ENCODE results near the gene TRAIP. TPM values are rescaled to one million over a fixed set of nuclear protein-coding genes. Genes with fewer than 3 reads are reported as not detected.

The TRAIP gene
- total and polyA plus RNA-seq, 8 donors: 0.79 to 2.5 (median 1.1) TPM

- Histone ChIP-seq H3K4me1 (peaks cover 0 to 4% (median 0%) of the 10 kb centered on the region in 3 donors), H3K9me3 (no peaks in the 10 kb centered on the region), H3K27me3 (no peaks in the 10 kb centered on the region), H3K27ac (no peak overlapping the region), H3K36me3 (no peaks in the 10 kb centered on the region), H3K4me3 (peak overlapping the region in 2 of 4 donors; percentile 25 to 50)
- no peak for TF ChIP-seq CTCF (IDR thresholded peaks at IDR 0.05)
- FAIRE-seq (no peak), ATAC-seq (peak in 1 of 4 donors; percentile 15), DNase-seq (no peak)
- 8% methylated on average over 20 to 23 of the region's 23 CpGs for WGBS, 2 donors
- intact Hi-C loops (cut with DNase I): no loop called here
These were observed 12.6 kb upstream of the TRAIP start for GRCh38 chr3:49868862-49869466.

DNA sequence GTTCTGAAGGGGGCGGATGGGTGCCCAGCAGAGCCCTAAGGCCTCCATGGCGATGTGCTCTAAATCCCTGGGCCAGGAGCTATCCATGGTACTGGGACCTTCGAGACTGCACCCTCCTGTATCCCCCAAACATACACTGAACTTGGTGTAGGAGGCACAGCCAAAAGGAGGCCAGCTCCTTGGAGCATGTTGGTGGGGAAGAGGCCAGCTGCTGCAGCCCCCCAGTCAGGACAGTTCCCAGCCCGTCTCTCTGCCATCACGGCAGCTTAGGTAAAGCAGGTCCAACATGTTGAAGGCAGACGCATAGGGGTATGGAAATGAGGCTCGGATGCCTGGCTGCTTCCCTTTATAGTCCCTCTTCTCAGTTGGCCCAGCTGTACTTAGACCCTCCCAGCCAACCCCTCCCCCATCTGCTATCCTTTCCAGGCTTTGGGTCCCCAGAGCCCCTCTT is 11.5 kb upstream of the TRAIP start:
- no peak for TF ChIP-seq CTCF (IDR thresholded peaks at IDR 0.05)
- intact Hi-C loops (cut with DNase I): no loop called here
- H3K4me3 ChIP-seq: no peak overlapping the region
- ATAC-seq (peak in 2 of 4 donors; percentile 35 to 72), DNase-seq (no peak), FAIRE-seq (no peak)
- no peak overlapping the region for H3K27ac ChIP-seq
- no peaks in the 10 kb centered on the region for H3K9me3 ChIP-seq
- peaks cover 0 to 4% (median 0%) of the 10 kb centered on the region in 3 donors for H3K4me1 ChIP-seq
- no peaks in the 10 kb centered on the region for H3K27me3 ChIP-seq
- WGBS, 2 donors: 26 to 29% methylated on average over 7 of the region's 7 CpGs
- no peaks in the 10 kb centered on the region for H3K36me3 ChIP-seq

GRCh38 chr3:49867400-49867799 is 11.0 kb upstream of the TRAIP start:
- Histone ChIP-seq H3K36me3 (no peaks in the 10 kb centered on the region), H3K4me1 (peaks cover 0 to 4% (median 0%) of the 10 kb centered on the region in 3 donors), H3K27ac (no peak overlapping the region), H3K27me3 (no peaks in the 10 kb centered on the region), H3K4me3 (no peak overlapping the region), H3K9me3 (no peaks in the 10 kb centered on the region)
- no peak for TF ChIP-seq CTCF (IDR thresholded peaks at IDR 0.05)
- 87 to 93% methylated on average over 1 of the region's 1 CpG for WGBS, 2 donors
- intact Hi-C loops (cut with DNase I): no loop called here
- ATAC-seq: no peak
- FAIRE-seq: no peak
- DNase-seq: no peak

GRCh38 chr3:49865198-49865784 is 8.9 kb upstream of the TRAIP start:
- FAIRE-seq: no peak
- Histone ChIP-seq H3K4me3 (no peak overlapping the region), H3K27me3 (no peaks in the 10 kb centered on the region), H3K9me3 (no peaks in the 10 kb centered on the region), H3K36me3 (no peaks in the 10 kb centered on the region), H3K27ac (no peak overlapping the region), H3K4me1 (peaks cover 0 to 4% (median 0%) of the 10 kb centered on the region in 3 donors)
- no peak for TF ChIP-seq CTCF (IDR thresholded peaks at IDR 0.05)
- no peak for DNase-seq
- WGBS, 2 donors: 39 to 42% methylated on average over 7 of the region's 7 CpGs
- intact Hi-C loops (cut with DNase I): no loop called here
- ATAC-seq: no peak

DNA sequence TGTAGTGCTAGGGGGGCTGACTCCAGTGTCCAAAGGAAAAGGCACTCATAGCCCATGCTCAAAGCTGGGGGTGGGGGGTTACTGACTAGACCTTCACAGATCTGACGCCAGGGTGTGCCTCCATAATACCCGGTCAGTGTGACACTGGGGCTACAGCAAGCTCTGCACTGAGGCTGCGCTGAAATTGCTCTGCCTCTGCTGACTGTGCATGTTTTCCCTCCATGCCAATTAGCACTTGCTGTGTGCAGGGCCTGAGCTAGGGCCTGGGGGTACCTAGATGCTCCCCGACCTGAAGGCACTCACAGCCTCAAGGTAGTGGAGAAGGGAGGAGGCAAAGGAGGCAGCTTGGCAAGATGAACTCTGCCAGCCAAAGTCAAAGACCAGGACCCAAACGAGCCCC is 8.1 kb upstream of the TRAIP start:
- no peak overlapping the region for H3K27ac ChIP-seq
- intact Hi-C loops (cut with DNase I): no loop called here
- no peaks in the 10 kb centered on the region for H3K36me3 ChIP-seq
- H3K9me3 ChIP-seq: no peaks in the 10 kb centered on the region
- 49 to 51% methylated on average over 5 of the region's 5 CpGs for WGBS, 2 donors
- no peak for ATAC-seq
- H3K4me3 ChIP-seq: no peak overlapping the region
- DNase-seq: no peak
- peaks cover 0 to 4% (median 0%) of the 10 kb centered on the region in 3 donors for H3K4me1 ChIP-seq
- no peak for FAIRE-seq
- no peaks in the 10 kb centered on the region for H3K27me3 ChIP-seq
- TF ChIP-seq CTCF (IDR thresholded peaks at IDR 0.05): no peak

All from pancreas (tissue), 10 donors.